Measurements from ENCODE around the gene RNU7-1. TPM values are rescaled to one million over a fixed set of nuclear protein-coding genes. Genes with fewer than 3 reads are reported as not detected.

RNU7-1 gene
- not detected in 2 replicates for total RNA-seq

DNA sequence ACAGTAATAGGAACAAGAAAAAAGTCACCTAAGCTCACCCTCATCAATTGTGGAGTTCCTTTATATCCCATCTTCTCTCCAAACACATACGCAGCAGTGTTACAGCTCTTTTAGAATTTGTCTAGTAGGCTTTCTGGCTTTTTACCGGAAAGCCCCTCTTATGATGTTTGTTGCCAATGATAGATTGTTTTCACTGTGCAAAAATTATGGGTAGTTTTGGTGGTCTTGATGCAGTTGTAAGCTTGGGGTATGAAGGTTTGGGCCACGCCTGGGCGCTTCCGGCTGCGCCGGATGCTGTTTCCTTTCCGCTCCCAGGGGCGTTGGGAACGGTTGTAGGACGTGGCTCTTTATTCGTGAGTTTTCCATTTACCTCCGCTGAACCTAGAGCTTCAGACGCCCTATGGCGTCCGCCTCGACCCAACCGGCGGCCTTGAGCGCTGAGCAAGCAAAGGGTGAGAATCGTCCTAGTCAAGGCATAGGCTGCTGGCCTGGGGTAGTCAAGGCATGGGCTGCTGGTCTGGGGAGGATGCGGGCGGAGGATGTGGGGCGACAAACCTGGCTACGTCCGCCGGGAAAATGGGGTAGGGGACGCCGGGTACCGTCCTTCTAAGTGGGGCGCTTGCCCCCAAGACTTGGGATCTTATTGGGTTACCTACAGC, at the start of gene RNU7-1, which contains the start of gene C12orf57:
TSS of gene RNU7-1 (plus strand) at position 95 of the 659 bp plus-strand sequence.
TSS of gene C12orf57 (plus strand) at position 301 of the 659 bp plus-strand sequence. CDS start at position 401, 100 bp downstream.
- H3K4me1 Mint-ChIP-seq: peaks cover 69% of the 10 kb centered on the region

DNA sequence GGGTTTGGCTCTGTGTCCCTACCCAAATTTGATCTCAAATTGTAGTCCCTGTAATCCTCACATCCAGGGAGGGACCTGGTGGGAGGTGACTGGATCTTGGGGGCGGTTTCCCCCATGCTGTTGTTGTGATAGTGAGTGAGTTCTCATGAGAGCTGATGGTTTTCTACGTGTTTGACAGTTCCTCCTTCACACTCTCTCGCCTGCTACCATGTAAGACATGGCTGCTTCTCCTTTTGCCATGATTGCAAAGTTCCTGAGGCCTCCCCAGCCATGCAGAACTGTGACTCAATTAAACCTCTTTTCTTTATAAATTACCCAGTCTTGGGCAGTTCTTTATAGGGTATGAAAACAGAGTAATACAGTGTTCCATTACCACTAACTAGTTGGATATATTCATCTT, 49.3 kb upstream of the RNU7-1 start:
- CTCF ChIA-PET: no interaction called here
- H3K4me3 Mint-ChIP-seq: no peak overlapping the region

More for the DNA sequence above, at the start of gene RNU7-1, which contains the start of gene C12orf57:
- intact Hi-C loops (cut with micrococcal nuclease): loop anchor here (1.0 to 5.0 kb wide), 12 partner anchors 7 to 192 kb away; partner anchors contain the start of genes C1R, C1RL, EMG1 and LPCAT3
- peak within 1 kb of the TSS; percentile 91 for H3K4me3 Mint-ChIP-seq
- CTCF ChIA-PET: interaction anchor here (0.7 to 14.9 kb wide), 19 partner anchors 9 to 169 kb away, joined by 3 to 571 read pairs (median 6); partner anchors contain the start of genes C1RL, EMG1, LPCAT3 and PHB2
- peaks cover 16% of the 10 kb centered on the region for H3K36me3 Mint-ChIP-seq (ENCODE audit: low read depth)
- H3K27me3 Mint-ChIP-seq: no peaks in the 10 kb centered on the region
- H3K27ac Mint-ChIP-seq: peak within 1 kb of the TSS; percentile 96
- no peaks in the 10 kb centered on the region for H3K9me3 Mint-ChIP-seq
- ATAC-seq (ENCODE audit: low read depth): peak; percentile 63
- peak; percentile 73 for DNase-seq
- POLR2A ChIA-PET: interaction anchor here (0.6 to 24.6 kb wide), 47 partner anchors 9 to 1083 kb away, joined by 3 to 1516 read pairs (median 8); partner anchors contain the start of genes ATN1, C1RL, CDCA3 and COPS7A
- TF ChIP-seq, protein P1, sequence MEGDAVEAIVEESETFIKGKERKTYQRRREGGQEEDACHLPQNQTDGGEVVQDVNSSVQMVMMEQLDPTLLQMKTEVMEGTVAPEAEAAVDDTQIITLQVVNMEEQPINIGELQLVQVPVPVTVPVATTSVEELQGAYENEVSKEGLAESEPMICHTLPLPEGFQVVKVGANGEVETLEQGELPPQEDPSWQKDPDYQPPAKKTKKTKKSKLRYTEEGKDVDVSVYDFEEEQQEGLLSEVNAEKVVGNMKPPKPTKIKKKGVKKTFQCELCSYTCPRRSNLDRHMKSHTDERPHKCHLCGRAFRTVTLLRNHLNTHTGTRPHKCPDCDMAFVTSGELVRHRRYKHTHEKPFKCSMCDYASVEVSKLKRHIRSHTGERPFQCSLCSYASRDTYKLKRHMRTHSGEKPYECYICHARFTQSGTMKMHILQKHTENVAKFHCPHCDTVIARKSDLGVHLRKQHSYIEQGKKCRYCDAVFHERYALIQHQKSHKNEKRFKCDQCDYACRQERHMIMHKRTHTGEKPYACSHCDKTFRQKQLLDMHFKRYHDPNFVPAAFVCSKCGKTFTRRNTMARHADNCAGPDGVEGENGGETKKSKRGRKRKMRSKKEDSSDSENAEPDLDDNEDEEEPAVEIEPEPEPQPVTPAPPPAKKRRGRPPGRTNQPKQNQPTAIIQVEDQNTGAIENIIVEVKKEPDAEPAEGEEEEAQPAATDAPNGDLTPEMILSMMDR (IDR thresholded peaks at IDR 0.05): no peak

DNA sequence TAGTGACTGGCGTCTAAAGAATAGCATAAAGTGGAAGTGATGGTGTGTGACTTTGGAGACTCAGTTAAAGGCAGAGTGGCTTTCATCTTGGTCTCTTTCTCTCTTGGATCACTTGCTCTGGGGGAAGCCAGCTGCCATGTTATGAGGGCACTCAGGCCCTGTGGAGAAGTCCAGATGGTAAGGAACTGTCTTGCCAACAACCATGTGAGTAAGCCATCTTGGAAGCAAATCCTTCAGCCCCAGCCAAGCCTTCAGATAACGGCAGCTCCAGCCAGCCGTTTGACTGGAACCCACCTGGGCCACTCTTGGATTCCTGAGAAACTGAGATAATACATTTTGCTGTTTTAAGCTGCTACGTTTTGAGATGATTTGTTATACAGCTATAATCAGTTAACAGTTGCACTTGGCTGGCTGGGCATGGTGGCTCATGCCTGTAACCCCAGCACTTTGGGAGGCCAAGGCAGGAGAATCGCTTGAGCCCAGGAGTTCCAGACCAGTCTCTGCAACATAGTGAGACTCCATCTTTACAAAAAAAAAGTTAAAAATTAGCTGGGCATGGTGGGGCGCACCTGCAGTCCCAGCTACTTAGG, 46.7 kb upstream of the RNU7-1 start:
- Mint-ChIP-seq H3K4me1 (peaks cover 9% of the 10 kb centered on the region), H3K4me3 (no peak overlapping the region), H3K27me3 (no peaks in the 10 kb centered on the region), H3K9me3 (no peaks in the 10 kb centered on the region), H3K36me3 (ENCODE audit: low read depth) (no peaks in the 10 kb centered on the region), H3K27ac (no peak overlapping the region)
- no peak for DNase-seq
- no peak for ATAC-seq (ENCODE audit: low read depth)
- TF ChIP-seq, protein P1 (IDR thresholded peaks at IDR 0.05): no peak
- intact Hi-C loops (cut with micrococcal nuclease): no loop called here
- ChIA-PET CTCF (no interaction called here), POLR2A (no interaction called here)

More for the DNA sequence above, 49.3 kb upstream of the RNU7-1 start:
- Mint-ChIP-seq H3K27ac (no peak overlapping the region), H3K9me3 (no peaks in the 10 kb centered on the region), H3K4me1 (peaks cover 15% of the 10 kb centered on the region), H3K36me3 (ENCODE audit: low read depth) (no peaks in the 10 kb centered on the region), H3K27me3 (no peaks in the 10 kb centered on the region)
- TF ChIP-seq, protein P1 (IDR thresholded peaks at IDR 0.05): no peak
- DNase-seq (no peak), ATAC-seq (ENCODE audit: low read depth) (no peak)
- intact Hi-C loops (cut with micrococcal nuclease): no loop called here
- POLR2A ChIA-PET: interaction anchor here (0.7 to 1.7 kb wide), 2 partner anchors 13 to 49 kb away, joined by 3 to 4 read pairs; partner anchors contain the start of genes C12orf57 and RNU7-1

DNA sequence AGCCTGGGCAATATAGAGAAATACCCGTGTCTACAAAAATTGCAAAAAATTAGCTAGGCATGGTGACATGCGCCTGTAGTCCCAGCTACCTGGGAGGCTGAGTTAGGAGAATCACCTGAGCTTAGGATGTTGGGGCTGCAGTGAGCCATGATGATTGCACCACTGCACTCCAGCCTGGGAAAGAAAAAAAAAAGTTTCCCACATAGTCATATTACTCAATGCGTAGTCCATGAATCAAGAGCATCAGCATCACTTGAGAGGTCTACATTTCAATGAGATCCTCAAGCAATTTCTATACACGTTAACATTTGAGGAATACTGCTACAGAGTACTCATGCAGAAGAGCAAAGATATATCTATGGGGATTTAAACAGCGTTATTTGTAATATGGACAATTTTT, 44.2 kb upstream of the RNU7-1 start:
- no peak overlapping the region for H3K27ac Mint-ChIP-seq
- intact Hi-C loops (cut with micrococcal nuclease): no loop called here
- H3K27me3 Mint-ChIP-seq: no peaks in the 10 kb centered on the region
- no peaks in the 10 kb centered on the region for H3K9me3 Mint-ChIP-seq
- H3K4me1 Mint-ChIP-seq: peaks cover 8% of the 10 kb centered on the region
- no peak overlapping the region for H3K4me3 Mint-ChIP-seq
- ATAC-seq (ENCODE audit: low read depth): no peak
- CTCF ChIA-PET: interaction anchor here (0.9 to 1.5 kb wide), 2 partner anchors 30 to 38 kb away, joined by 3 to 4 read pairs; no protein-coding TSS in a partner anchor
- TF ChIP-seq, protein P1 (IDR thresholded peaks at IDR 0.05): no peak
- POLR2A ChIA-PET: interaction anchor here (0.8 to 1.4 kb wide), 4 partner anchors 8 to 109 kb away, joined by 3 to 5 read pairs (median 3); partner anchors contain the start of genes C12orf57 and RNU7-1
- DNase-seq: no peak
- H3K36me3 Mint-ChIP-seq (ENCODE audit: low read depth): no peaks in the 10 kb centered on the region
